Vagina (tissue), 2 donors: ENCODE results near the gene AHDC1. TPM values are rescaled to one million over a fixed set of nuclear protein-coding genes. Genes with fewer than 3 reads are reported as not detected.

Experiments used
- DNase-seq, 2 donors: peaks; one replicate each; pipeline ENCODE4 v3.0.0-alpha.2; 2017; ENCODE audit errors: extremely low spot score in 2 of 2
- H3K27ac ChIP-seq: fragments of 200-600 bp; sonication (generic); one replicate; pipeline ENCODE4 v1.5.1; 2019
- H3K27me3 ChIP-seq: fragments of 200-600 bp; sonication (generic); one replicate; pipeline ENCODE4 v1.5.1; 2019
- H3K36me3 ChIP-seq, 2 donors: fragments of 200-600 bp; sonication (generic); one replicate each; pipeline ENCODE4 v1.5.1; 2017 to 2019
- H3K4me1 ChIP-seq: fragments of 200-600 bp; sonication (generic); one replicate; pipeline ENCODE4 v1.5.1; 2019
- H3K4me3 ChIP-seq, 2 donors: fragments of 200-600 bp; sonication (generic); 1 replicate in 1 of 2; 2 replicates in 1 of 2; pipeline ENCODE4 v1.5.1; 2016 to 2019
- H3K9me3 ChIP-seq: fragments of 200-600 bp; sonication (generic); one replicate; pipeline ENCODE4 v1.5.1; 2019
- POLR2A ChIP-seq, 2 donors: fragments of 450-650 bp; IDR thresholded peaks; one replicate each; pipeline ENCODE4 v1.6.1; 2017; ENCODE audit warnings: antibody characterized with exemption in 2 of 2, mild to moderate bottlenecking in 2 of 2, moderate library complexity in 2 of 2
- POLR2AphosphoS5 ChIP-seq, 2 donors: sonication (generic); formaldehyde crosslinking; IDR thresholded peaks; one replicate each; pipeline ENCODE4 v1.9.0; 2017; ENCODE audit warnings: antibody characterized with exemption in 2 of 2, mild to moderate bottlenecking in 2 of 2, low read depth in 1 of 2; ENCODE audit not compliant: insufficient read depth in 1 of 2
- intact Hi-C: fragments of 100-400 bp; cut with DNase I; formaldehyde crosslinking; loops from one replicate; pipeline ENCODE4 v1.15.1; 2023
- total RNA-seq: library from RNA; depleted of rRNA; stranded (reverse); fragments of >200 nt; gene quantifications from one replicate; pipeline ENCODE4 v1.2.3, GENCODE V29; 2016
- TF ChIP-seq, protein P1 (sequence below), 3 experiments: fragments of 450-650 bp in 2 of 3; fragments of 200-600 bp in 1 of 3; sonication (generic) in 1 of 3; IDR thresholded peaks; one replicate each; pipeline ENCODE4 v1.5.1; 2017 to 2019; ENCODE audit warnings: antibody characterized with exemption in 3 of 3, mild to moderate bottlenecking in 2 of 3, moderate library complexity in 2 of 3

AHDC1 gene
- total RNA-seq, 1 donor from 2014 or later = 62.4 TPM

DNA sequence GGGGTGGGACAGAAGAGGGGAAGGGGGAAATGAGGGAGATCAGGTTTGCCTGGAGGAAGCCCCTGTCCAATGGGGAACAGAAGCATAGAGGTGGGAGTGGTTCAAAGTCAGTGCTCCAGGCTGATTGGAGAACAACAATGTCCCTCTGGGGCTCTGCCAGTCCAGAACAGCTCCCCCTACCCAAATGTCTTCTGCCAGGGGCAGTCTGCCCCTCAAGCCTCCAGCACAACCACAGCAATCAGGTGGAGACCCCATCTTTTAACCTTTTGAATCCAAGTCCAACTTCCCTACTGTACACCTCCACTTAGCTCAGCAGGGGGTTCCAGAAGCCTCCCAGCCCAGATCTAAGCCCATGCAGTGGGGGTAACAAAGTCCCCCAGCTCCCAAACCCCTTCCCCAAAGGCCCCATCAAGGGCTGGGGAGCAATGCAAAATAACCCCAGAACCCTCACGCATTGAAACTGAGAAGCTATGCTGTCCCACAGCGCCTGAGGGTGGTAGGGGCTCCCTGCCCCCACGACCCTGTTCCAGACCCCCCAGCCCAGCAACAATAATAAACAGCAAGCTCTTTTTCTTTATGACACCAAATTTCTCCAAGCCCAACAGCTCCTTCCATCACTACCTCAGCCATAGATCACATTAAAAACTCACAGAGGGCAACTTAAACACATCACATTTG lies 3.3 kb downstream of the AHDC1 start:
- TF ChIP-seq POLR2AphosphoS5 (IDR thresholded peaks at IDR 0.05; ENCODE audit: insufficient read depth in 1 of 2, low read depth in 1 of 2) (no peak), POLR2A (IDR thresholded peaks at IDR 0.05) (no peak)
- TF ChIP-seq, protein P1, sequence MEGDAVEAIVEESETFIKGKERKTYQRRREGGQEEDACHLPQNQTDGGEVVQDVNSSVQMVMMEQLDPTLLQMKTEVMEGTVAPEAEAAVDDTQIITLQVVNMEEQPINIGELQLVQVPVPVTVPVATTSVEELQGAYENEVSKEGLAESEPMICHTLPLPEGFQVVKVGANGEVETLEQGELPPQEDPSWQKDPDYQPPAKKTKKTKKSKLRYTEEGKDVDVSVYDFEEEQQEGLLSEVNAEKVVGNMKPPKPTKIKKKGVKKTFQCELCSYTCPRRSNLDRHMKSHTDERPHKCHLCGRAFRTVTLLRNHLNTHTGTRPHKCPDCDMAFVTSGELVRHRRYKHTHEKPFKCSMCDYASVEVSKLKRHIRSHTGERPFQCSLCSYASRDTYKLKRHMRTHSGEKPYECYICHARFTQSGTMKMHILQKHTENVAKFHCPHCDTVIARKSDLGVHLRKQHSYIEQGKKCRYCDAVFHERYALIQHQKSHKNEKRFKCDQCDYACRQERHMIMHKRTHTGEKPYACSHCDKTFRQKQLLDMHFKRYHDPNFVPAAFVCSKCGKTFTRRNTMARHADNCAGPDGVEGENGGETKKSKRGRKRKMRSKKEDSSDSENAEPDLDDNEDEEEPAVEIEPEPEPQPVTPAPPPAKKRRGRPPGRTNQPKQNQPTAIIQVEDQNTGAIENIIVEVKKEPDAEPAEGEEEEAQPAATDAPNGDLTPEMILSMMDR (IDR thresholded peaks at IDR 0.05) = no peak
- peak overlapping the region in 1 of 2 donors; percentile 79 for H3K4me3 ChIP-seq
- no peaks in the 10 kb centered on the region for H3K9me3 ChIP-seq
- DNase-seq = no peak
- H3K4me1 ChIP-seq = peaks cover 81% of the 10 kb centered on the region
- H3K36me3 ChIP-seq = no peaks in the 10 kb centered on the region
- no peaks in the 10 kb centered on the region for H3K27me3 ChIP-seq
- peak overlapping the region; percentile 97 for H3K27ac ChIP-seq
- intact Hi-C loops = loop anchor here (5.0 to 10.0 kb wide), 2 partner anchors 183 to 296 kb away; no protein-coding TSS in a partner anchor

DNA sequence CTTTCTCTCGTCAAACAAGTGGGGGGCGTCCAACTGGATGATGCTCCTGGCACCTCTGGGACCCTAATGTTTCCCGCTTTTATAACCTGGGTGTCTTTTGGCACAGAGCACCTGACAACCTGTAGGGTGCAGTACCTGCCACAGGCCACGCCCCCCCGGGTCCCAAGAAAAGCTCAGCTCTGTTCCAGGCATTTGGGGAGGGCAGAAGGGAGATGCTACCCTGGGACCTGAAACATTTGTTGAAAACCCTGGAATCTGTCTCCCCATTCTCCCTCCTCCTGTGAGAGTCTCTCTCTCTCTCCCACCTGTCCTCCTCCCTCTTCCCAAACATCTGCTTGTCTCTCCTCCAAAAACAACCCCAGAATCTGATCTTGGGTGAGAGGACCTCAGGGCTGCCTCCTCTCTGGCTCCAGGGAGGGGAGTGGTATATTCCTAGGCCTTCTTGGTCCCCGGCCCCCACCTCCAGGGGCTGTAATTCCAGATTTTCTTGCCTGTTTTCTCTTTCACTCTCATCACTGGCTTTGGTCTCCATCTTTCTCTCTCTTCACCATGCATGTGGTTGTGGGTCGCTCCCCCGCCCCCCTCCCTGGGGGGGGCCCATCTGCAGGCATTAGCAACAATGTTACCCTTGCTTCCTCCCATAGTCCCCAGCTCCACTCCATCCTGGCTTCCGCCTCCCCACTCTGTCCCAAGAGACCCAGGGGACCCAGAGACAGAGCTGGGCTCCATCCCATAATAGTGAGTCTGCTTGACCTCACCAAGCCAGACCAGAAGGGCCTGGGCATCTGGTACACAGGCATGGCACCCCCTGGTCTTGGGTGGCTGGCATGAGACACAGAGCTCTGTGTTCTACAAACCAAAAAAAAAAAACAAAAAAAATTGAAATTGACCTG lies 4.1 kb downstream of the AHDC1 start:
- Histone ChIP-seq H3K36me3 (no peaks in the 10 kb centered on the region), H3K4me1 (peaks cover 82% of the 10 kb centered on the region), H3K9me3 (no peaks in the 10 kb centered on the region), H3K27ac (peak overlapping the region; percentile 97), H3K27me3 (no peaks in the 10 kb centered on the region), H3K4me3 (peak overlapping the region in 1 of 2 donors; percentile 29)
- intact Hi-C loops = loop anchor here (5.0 to 10.0 kb wide), 2 partner anchors 183 to 295 kb away; no protein-coding TSS in a partner anchor
- no peak for TF ChIP-seq POLR2A (IDR thresholded peaks at IDR 0.05)
- no peak for TF ChIP-seq POLR2AphosphoS5 (IDR thresholded peaks at IDR 0.05; ENCODE audit: insufficient read depth in 1 of 2, low read depth in 1 of 2)
- TF ChIP-seq, protein P1 (IDR thresholded peaks at IDR 0.05) = no peak
- no peak for DNase-seq

- intact Hi-C loops = no loop called here
Observed at GRCh38 chr1:27598902-27599528, 4.9 kb downstream of the AHDC1 start.

DNA sequence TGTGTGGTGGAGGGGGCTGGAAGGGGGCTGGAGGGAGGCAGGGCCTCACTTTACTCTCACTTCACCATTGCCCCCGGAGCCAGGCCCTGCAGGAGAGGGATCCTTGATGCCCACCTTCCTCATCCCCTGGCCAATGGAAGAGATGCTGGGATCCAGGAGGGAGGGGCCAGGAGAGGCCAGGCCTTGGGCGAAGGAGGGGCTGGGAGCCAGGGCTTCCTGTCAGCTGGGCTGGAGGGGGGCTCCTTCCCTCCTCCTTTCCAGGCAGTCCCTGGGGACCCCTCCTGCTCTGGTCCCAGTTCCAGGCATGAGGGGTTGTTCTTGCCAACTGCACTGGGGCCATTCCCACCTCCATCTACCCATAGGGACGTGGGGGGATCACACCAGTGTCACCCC lies 5.7 kb downstream of the AHDC1 start:
- Histone ChIP-seq H3K27ac (peak overlapping the region; percentile 97), H3K4me1 (peaks cover 92% of the 10 kb centered on the region), H3K27me3 (no peaks in the 10 kb centered on the region), H3K9me3 (no peaks in the 10 kb centered on the region), H3K4me3 (peak overlapping the region in 1 of 2 donors; percentile 29), H3K36me3 (no peaks in the 10 kb centered on the region)
- DNase-seq = no peak
- TF ChIP-seq, protein P1 (IDR thresholded peaks at IDR 0.05) = no peak
- TF ChIP-seq POLR2AphosphoS5 (IDR thresholded peaks at IDR 0.05; ENCODE audit: insufficient read depth in 1 of 2, low read depth in 1 of 2) (no peak), POLR2A (IDR thresholded peaks at IDR 0.05) (no peak)
- intact Hi-C loops = no loop called here

More at GRCh38 chr1:27598902-27599528, 4.9 kb downstream of the AHDC1 start:
- H3K4me3 ChIP-seq = peak overlapping the region in 1 of 2 donors; percentile 29
- peak overlapping the region; percentile 97 for H3K27ac ChIP-seq
- DNase-seq = no peak
- H3K27me3 ChIP-seq = no peaks in the 10 kb centered on the region
- no peaks in the 10 kb centered on the region for H3K36me3 ChIP-seq
- TF ChIP-seq POLR2A (IDR thresholded peaks at IDR 0.05) (peak in 1 of 2 donors; percentile 25), POLR2AphosphoS5 (IDR thresholded peaks at IDR 0.05; ENCODE audit: insufficient read depth in 1 of 2, low read depth in 1 of 2) (peak; percentile 21 to 83)
- TF ChIP-seq, protein P1 (IDR thresholded peaks at IDR 0.05) = no peak
- no peaks in the 10 kb centered on the region for H3K9me3 ChIP-seq
- H3K4me1 ChIP-seq = peaks cover 85% of the 10 kb centered on the region
